HepG2 (cell line): ENCODE results near the gene EPS8L3. TPM values are rescaled to one million over a fixed set of nuclear protein-coding genes. Genes with fewer than 3 reads are reported as not detected.

Source experiments
- ATAC-seq: fragments of 200-7000 bp; cut with Tn5 transposase; 3 replicates; pipeline ENCODE4 v1.9.1; 2020; ENCODE audit warnings: mild to moderate bottlenecking, moderate library complexity
- BruUV-seq: library from RNA; stranded (reverse); fragments of 400-500 nt; replicated peaks from 2 replicates; lab custom pipeline; 2021; lab: Mats Ljungman, UMichigan
- CTCF ChIA-PET: fragments of 300-600 bp; formaldehyde crosslinking; extraction: SDS; loops from one replicate; lab custom pipeline; 2021; ENCODE audit warnings: low total read pairs, inconsistent platforms, low intra/inter-chr PET ratio; lab: Yijun Ruan, JAX
- POLR2A ChIA-PET: fragments of 350-600 bp; sonication (Branson Sonifier 250); formaldehyde crosslinking; loops from one replicate; lab custom pipeline; 2020; ENCODE audit warnings: antibody characterized with exemption, inconsistent platforms; lab: Yijun Ruan, JAX
- DNase-seq: peaks from one replicate; pipeline ENCODE4 v3.0.0-alpha.2; 2015; ENCODE audit warnings: low spot score
- FAIRE-seq: peaks from 3 replicates; lab custom pipeline; 2011; peaks lifted over from hg19 to GRCh38; lab: Jason Lieb, UNC
- H2AFZ ChIP-seq: one replicate; pipeline ENCODE4 v1.6.1; 2011; ENCODE audit warnings: low read length, inconsistent platforms
- H3K27ac ChIP-seq: fragments of 300-600 bp; 3 replicates; pipeline ENCODE4 v1.8.0; 2011; ENCODE audit warnings: mixed run types, mild to moderate bottlenecking, mixed read lengths, low read length, inconsistent platforms; ENCODE audit not compliant: insufficient read depth; ENCODE audit errors: extremely low read length
- H3K27me3 ChIP-seq, 2 experiments: fragments of 200-600 bp in 1 of 2; 2 replicates in 1 of 2; 3 replicates in 1 of 2; pipeline versions ENCODE4 v1.6.0 to v1.8.0; 2011; ENCODE audit warnings: low read length in 2 of 2, mild to moderate bottlenecking in 2 of 2, moderate library complexity in 2 of 2, inconsistent platforms in 1 of 2; ENCODE audit not compliant: insufficient read depth in 2 of 2, control insufficient read depth in 1 of 2
- H3K36me3 ChIP-seq, 2 experiments: fragments of 200-600 bp in 1 of 2; replicated peaks in 1 of 2; 2 replicates in 1 of 2; 3 replicates in 1 of 2; pipeline versions ENCODE4 v1.5.1 to v1.8.0; 2011; ENCODE audit warnings: low read length in 2 of 2, inconsistent platforms in 1 of 2; ENCODE audit not compliant: insufficient read depth in 2 of 2, control insufficient read depth in 1 of 2
- H3K4me1 ChIP-seq: 2 replicates; pipeline ENCODE4 v1.5.1; 2012; ENCODE audit warnings: low read length, inconsistent platforms; ENCODE audit not compliant: insufficient read depth
- H3K4me2 ChIP-seq: 2 replicates; pipeline ENCODE4 v1.6.0; 2011; ENCODE audit warnings: low read depth, low read length, inconsistent platforms
- H3K4me3 ChIP-seq, 3 experiments: fragments of 200-600 bp in 1 of 3; sonication (generic), shearing (Covaris generic) in 1 of 3; replicated peaks in 1 of 3; 2 replicates each; pipeline ENCODE4 v1.5.1; 2011 to 2016; ENCODE audit warnings: low read length in 3 of 3, inconsistent platforms in 2 of 3, low read depth in 2 of 3, mild to moderate bottlenecking in 2 of 3, control low read depth in 1 of 3, mixed read lengths in 1 of 3; ENCODE audit not compliant: insufficient read depth in 1 of 3
- H3K79me2 ChIP-seq: one replicate; pipeline ENCODE4 v1.6.1; 2011; ENCODE audit warnings: low read length, inconsistent platforms; ENCODE audit not compliant: insufficient read depth
- H3K9ac ChIP-seq: 2 replicates; pipeline ENCODE4 v1.6.0; 2011; ENCODE audit warnings: mild to moderate bottlenecking, low read depth, low read length, inconsistent platforms; ENCODE audit not compliant: insufficient read depth
- H3K9me3 ChIP-seq: 2 replicates; pipeline ENCODE4 v1.5.1; 2012; ENCODE audit warnings: mild to moderate bottlenecking, low read length
- H4K20me1 ChIP-seq: 2 replicates; pipeline ENCODE4 v1.6.0; 2011; ENCODE audit warnings: inconsistent platforms, mild to moderate bottlenecking, low read length, moderate library complexity; ENCODE audit not compliant: insufficient read depth
- DMTF1 ChIP-seq: sonication (generic); formaldehyde crosslinking; IDR thresholded peaks from 2 replicates; pipeline ENCODE4 v1.4.0; 2020; ENCODE audit warnings: mild to moderate bottlenecking, missing genetic modification reagents
- GTF3A ChIP-seq: sonication (generic); formaldehyde crosslinking; conservative IDR thresholded peaks from 2 replicates; pipeline ENCODE4 v1.4.0; 2020; ENCODE audit warnings: mild to moderate bottlenecking, missing genetic modification reagents
- HNRNPK ChIP-seq: fragments of 200-400 bp; formaldehyde crosslinking; IDR thresholded peaks from 2 replicates; pipeline ENCODE4 v1.6.1; 2018; ENCODE audit warnings: low read length, low read depth, moderate library complexity, mild to moderate bottlenecking; ENCODE audit not compliant: poor library complexity, severe bottlenecking
- NFATC3 ChIP-seq: sonication (generic); formaldehyde crosslinking; IDR thresholded peaks from 2 replicates; pipeline ENCODE4 v1.5.1; 2020; ENCODE audit warnings: mild to moderate bottlenecking, missing genetic modification reagents
- PTBP1 ChIP-seq: fragments of 200-400 bp; formaldehyde crosslinking; IDR thresholded peaks from 2 replicates; pipeline ENCODE4 v1.6.1; 2018; ENCODE audit warnings: low read length, low read depth; ENCODE audit not compliant: poor library complexity, severe bottlenecking
- TERF1 ChIP-seq: sonication (generic); formaldehyde crosslinking; IDR thresholded peaks from 2 replicates; pipeline ENCODE4 v1.8.0; 2022; ENCODE audit warnings: mild to moderate bottlenecking, missing genetic modification reagents, moderate library complexity
- ZFX ChIP-seq: sonication (generic); formaldehyde crosslinking; IDR thresholded peaks from 2 replicates; pipeline ENCODE4 v1.4.0; 2020; ENCODE audit warnings: mild to moderate bottlenecking, low read depth, missing genetic modification reagents, moderate library complexity
- WGBS: methylation state at CpG from one replicate; pipeline ENCODE4 v1.1.6; 2017; ENCODE audit warnings: low lambda C conversion rate; 5-methylcytosine and 5-hydroxymethylcytosine counted together
- in situ Hi-C: cut with HindIII; loops from 2 replicates; pipeline ENCODE4 v1.10.0; 2017; ENCODE audit warnings: low pct_unique_long_range_greater_than_20kb; ENCODE audit not compliant: extremely low pct_ligation_motif_present
- intact Hi-C: fragments of 100-400 bp; cut with micrococcal nuclease; formaldehyde crosslinking; loops from one replicate; pipeline ENCODE4 v1.10.0; 2022; ENCODE audit not compliant: unreplicated experiment
- polyA plus RNA-seq, 8 experiments: library from polyadenylated mRNA; depleted of rRNA in 3 of 8; stranded (reverse) in 7 of 8; unstranded in 1 of 8; fragments of >200 nt; fragmentation: Illumina TruSeq in 4 of 8; extraction: Trizol in 4 of 8; gene quantifications; 2 replicates each; pipeline versions ENCODE4 v1.2.1 to v1.2.3, GENCODE V29; 2011 to 2016; ENCODE audit warnings: low read depth in 4 of 8, missing spikeins in 1 of 8, mixed read lengths in 1 of 8; ENCODE audit not compliant: insufficient read depth in 1 of 8
- total RNA-seq, 5 experiments: library from RNA; depleted of rRNA; stranded (reverse); fragments of >200 nt; fragmentation: Illumina TruSeq; extraction: Trizol; gene quantifications; 2 replicates each; pipeline ENCODE4 v1.2.3, GENCODE V29; 2016; ENCODE audit warnings: low read depth in 1 of 5

EPS8L3 gene
- total and polyA plus RNA-seq, 2 of the 13 experiments (the other 11 are each of a cell fraction or from before 2014, with no cell fraction given): 18.2 to 106 TPM

GRCh38 chr1:109782514-109782913, 18.8 kb upstream of the EPS8L3 start:
- Histone ChIP-seq H3K4me3 (no peak overlapping the region), H4K20me1 (no peaks in the 10 kb centered on the region), H3K4me2 (no peak overlapping the region), H3K9me3 (peaks cover 8% of the 10 kb centered on the region), H2AFZ (no peak overlapping the region), H3K27me3 (peaks cover 0 to 3% of the 10 kb centered on the region in 2 experiments; a peak in 3 of 5 replicates), H3K4me1 (peaks cover 15% of the 10 kb centered on the region), H3K79me2 (no peaks in the 10 kb centered on the region), H3K27ac (no peak overlapping the region)
- intact Hi-C loops: no loop called here
- 0% methylated on average over 1 of the region's 1 CpG for WGBS
- FAIRE-seq (no peak), ATAC-seq (no peak)
- no TSS peak for BruUV-seq
- CTCF ChIA-PET: no interaction called here
- TF ChIP-seq PTBP1: no peak
- TF ChIP-seq TERF1: no peak
- no peak for TF ChIP-seq ZFX (CRISPR knock-in tag)
- TF ChIP-seq DMTF1 (CRISPR knock-in tag): no peak
- TF ChIP-seq HNRNPK: no peak
- TF ChIP-seq GTF3A (CRISPR knock-in tag): no peak
- no peak for TF ChIP-seq NFATC3 (CRISPR knock-in tag)
- TF ChIP-seq, all 625 proteins: peak for 0
- in situ Hi-C loops: no loop called here
- POLR2A ChIA-PET: no interaction called here
- no peak for DNase-seq
- no peak overlapping the region for H3K9ac ChIP-seq
- no peaks in the 10 kb centered on the region for H3K36me3 ChIP-seq
